Adrenal gland (tissue), 12 donors: ENCODE data around the gene CCDC187. TPM values are rescaled to one million over a fixed set of nuclear protein-coding genes. Genes with fewer than 3 reads are reported as not detected.

Experiments
- DNase-seq, 7 donors: peaks; one replicate each; pipeline ENCODE4 v3.0.0-alpha.2; 2019 to 2020
- H3K27ac ChIP-seq, 5 donors: fragments of 200-600 bp; sonication (generic) in 4 of 5; 1 replicate in 3 of 5; 2 replicates in 2 of 5; pipeline versions ENCODE4 v1.5.1 to v1.8.0; 2016 to 2020; ENCODE audit warnings: mild to moderate bottlenecking in 1 of 5
- H3K27me3 ChIP-seq: fragments of 200-600 bp; 2 replicates; pipeline ENCODE4 v1.8.0; 2021
- H3K36me3 ChIP-seq, 2 donors: fragments of 200-600 bp; replicated peaks in 1 of 2; 1 replicate in 1 of 2; 2 replicates in 1 of 2; pipeline versions ENCODE4 v1.5.1 to v1.8.0; 2018 to 2022
- H3K4me1 ChIP-seq, 2 donors: fragments of 200-600 bp; replicated peaks in 1 of 2; 1 replicate in 1 of 2; 2 replicates in 1 of 2; pipeline versions ENCODE4 v1.5.1 to v1.8.0; 2018 to 2021
- H3K4me3 ChIP-seq, 4 donors: fragments of 200-600 bp; sonication (generic) in 3 of 4; one replicate each; pipeline ENCODE4 v1.5.1; 2016 to 2018
- H3K9me3 ChIP-seq, 3 donors: fragments of 200-600 bp; sonication (generic) in 1 of 3; replicated peaks in 1 of 3; 1 replicate in 2 of 3; 2 replicates in 1 of 3; pipeline versions ENCODE4 v1.5.1 to v1.8.0; 2016 to 2021
- POLR2A ChIP-seq, 2 donors: fragments of 450-650 bp; IDR thresholded peaks; one replicate each; pipeline ENCODE4 v1.6.1; 2017; ENCODE audit warnings: antibody characterized with exemption in 2 of 2, mild to moderate bottlenecking in 2 of 2, moderate library complexity in 1 of 2
- WGBS, 4 donors: extraction: QIAGEN DNeasy Blood & Tissue Kit in 2 of 4; methylation state at CpG; one replicate each; pipeline versions ENCODE4 v1.1.5 to v1.1.7; 2013 to 2017; 5-methylcytosine and 5-hydroxymethylcytosine counted together
- intact Hi-C, 2 donors: fragments of 100-400 bp; cut with DNase I; formaldehyde crosslinking; loops; one replicate each; pipeline versions ENCODE4 v1.14.1 to v1.15.0; 2022 to 2023
- polyA plus RNA-seq, 3 donors: library from polyadenylated mRNA; stranded (reverse); fragments of 200-250 nt in 2 of 3; fragments of 350-450 nt in 1 of 3; fragmentation: Illumina TruSeq in 1 of 3; extraction: RNeasy Lipid Tissue Mini Kit (QIAGEN cat#74804) in 1 of 3; gene quantifications; one replicate each; pipeline ENCODE4 v1.2.3, GENCODE V29; 2013 to 2014
- total RNA-seq, 9 donors: library from RNA; depleted of rRNA in 4 of 9; stranded (reverse); fragments of >200 nt in 4 of 9; fragments of 120-200 nt in 1 of 9; fragmentation: NEBNext Ultra II Directional in 1 of 9; extraction: Animal tissue kit (Norgen Biotek cat#: 25700) in 1 of 9; gene quantifications; one replicate each; pipeline versions ENCODE4 v1.1.0 to v1.2.4, GENCODE V29; 2013 to 2023
- TF ChIP-seq, protein P1 (sequence below), 6 experiments: fragments of 450-650 bp in 4 of 6; fragments of 200-600 bp in 2 of 6; sonication (generic) in 1 of 6; IDR thresholded peaks; 1 replicate in 5 of 6; 2 replicates in 1 of 6; pipeline versions ENCODE4 v1.5.1 to v1.8.0; 2016 to 2021; ENCODE audit warnings: antibody characterized with exemption in 6 of 6, mild to moderate bottlenecking in 2 of 6, moderate library complexity in 1 of 6
- donor health status: healthy with polysubstance abuse.
- donor health status: Bipolar disorder and iron deficiency.
- donor health status: DM: yes; HTN: yes; CAD: no.
- donor health status: DM: no; HTN: no; CAD: no.
- donor health status: DM: no; HTN: no; CAD: no.
- donor health status: DM: yes; HTN: yes; CAD: no.

The CCDC187 gene
- total and polyA plus RNA-seq, 12 donors = under 0.01 to 0.44 (median 0.08) TPM; not detected in 1

DNA sequence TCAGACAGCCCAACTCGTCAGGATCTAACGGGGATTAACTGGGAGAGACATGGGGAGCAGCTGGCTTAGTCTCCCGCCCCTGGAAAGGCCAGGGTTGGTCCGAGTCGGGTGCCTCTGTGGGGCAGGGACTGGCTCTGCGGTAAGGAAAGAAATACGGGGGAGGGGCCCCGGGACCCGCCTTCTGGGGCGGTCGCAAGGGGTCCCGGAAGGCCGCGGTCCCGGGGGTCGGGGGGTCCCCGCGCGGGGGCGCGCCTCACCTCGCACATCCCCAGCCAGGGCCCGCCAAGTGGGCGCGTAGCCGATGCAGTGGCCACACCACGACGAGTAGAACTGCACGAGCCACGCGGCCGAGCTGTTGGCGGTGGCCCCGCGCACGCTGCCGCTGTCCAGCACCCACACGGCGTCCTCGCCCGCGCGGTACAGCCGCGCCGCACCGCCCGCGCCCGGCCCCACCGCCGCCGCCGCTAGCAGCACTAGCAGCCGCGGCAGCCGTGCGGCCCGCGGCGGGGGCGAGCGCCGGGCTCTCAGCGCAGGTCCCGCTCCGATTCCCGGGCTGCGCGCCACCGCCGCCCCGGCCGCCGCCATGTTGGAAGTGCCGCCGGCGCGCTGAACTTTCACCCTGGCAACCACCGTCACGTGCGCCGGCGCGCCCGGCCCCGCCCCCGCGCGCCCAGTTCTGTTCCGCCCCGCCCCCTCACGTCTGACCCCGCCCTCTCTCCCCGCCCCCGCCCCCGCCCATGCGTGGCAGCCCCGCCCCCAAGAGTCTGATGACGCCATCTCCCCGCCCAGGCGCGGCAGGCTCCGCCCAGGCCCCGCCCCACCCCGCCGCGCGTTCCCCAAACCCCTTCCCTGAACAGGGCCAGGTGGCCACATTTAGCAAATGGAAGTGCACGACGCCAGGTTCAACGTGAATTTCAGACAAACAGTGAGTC, 58.4 kb downstream of the CCDC187 start, which contains the start of gene QSOX2:
Gene QSOX2 (minus strand): TSS at position 594 of the 932 bp plus-strand sequence. CDS start 9 bp downstream, at position 585.
- peak within 1 kb of the TSS in 1 of 5 donors; percentile 39 for H3K27ac ChIP-seq
- H3K4me3 ChIP-seq = peak within 1 kb of the TSS; percentile 1 to 69 (median 44)
- 0 to 2% (median 1%) methylated on average over 10 to 112 of the region's 112 CpGs for WGBS, 4 donors
- H3K27me3 ChIP-seq = no peaks in the 10 kb centered on the region
- intact Hi-C loops = no loop called here
- TF ChIP-seq, protein P1, sequence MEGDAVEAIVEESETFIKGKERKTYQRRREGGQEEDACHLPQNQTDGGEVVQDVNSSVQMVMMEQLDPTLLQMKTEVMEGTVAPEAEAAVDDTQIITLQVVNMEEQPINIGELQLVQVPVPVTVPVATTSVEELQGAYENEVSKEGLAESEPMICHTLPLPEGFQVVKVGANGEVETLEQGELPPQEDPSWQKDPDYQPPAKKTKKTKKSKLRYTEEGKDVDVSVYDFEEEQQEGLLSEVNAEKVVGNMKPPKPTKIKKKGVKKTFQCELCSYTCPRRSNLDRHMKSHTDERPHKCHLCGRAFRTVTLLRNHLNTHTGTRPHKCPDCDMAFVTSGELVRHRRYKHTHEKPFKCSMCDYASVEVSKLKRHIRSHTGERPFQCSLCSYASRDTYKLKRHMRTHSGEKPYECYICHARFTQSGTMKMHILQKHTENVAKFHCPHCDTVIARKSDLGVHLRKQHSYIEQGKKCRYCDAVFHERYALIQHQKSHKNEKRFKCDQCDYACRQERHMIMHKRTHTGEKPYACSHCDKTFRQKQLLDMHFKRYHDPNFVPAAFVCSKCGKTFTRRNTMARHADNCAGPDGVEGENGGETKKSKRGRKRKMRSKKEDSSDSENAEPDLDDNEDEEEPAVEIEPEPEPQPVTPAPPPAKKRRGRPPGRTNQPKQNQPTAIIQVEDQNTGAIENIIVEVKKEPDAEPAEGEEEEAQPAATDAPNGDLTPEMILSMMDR (IDR thresholded peaks at IDR 0.05) = peak in 1 of 6 experiments; percentile 5
- TF ChIP-seq POLR2A (IDR thresholded peaks at IDR 0.05) = peak in 1 of 2 donors; percentile 22
- H3K4me1 ChIP-seq = peaks cover 12 to 30% of the 10 kb centered on the region in 2 donors
- peak; percentile 72 to 89 (median 85) for DNase-seq
- no peaks in the 10 kb centered on the region for H3K9me3 ChIP-seq
- no peaks in the 10 kb centered on the region for H3K36me3 ChIP-seq

DNA sequence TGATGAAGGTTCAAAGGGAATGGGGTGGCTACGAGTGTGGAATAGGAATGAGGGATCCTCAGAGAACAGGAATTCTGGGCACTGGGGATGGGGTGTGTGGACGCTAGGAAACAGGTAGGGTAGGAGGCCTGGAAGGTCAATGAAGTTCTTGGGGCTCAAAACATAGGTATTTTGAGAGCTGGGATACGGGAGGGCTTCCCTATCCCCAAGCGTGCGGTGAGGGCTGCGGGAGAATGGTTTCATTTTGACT, 59.0 kb downstream of the CCDC187 start:
- Histone ChIP-seq H3K9me3 (no peaks in the 10 kb centered on the region), H3K4me1 (peaks cover 12 to 26% of the 10 kb centered on the region in 2 donors), H3K27me3 (no peaks in the 10 kb centered on the region), H3K4me3 (peak overlapping the region; percentile 1 to 69 (median 44)), H3K36me3 (no peaks in the 10 kb centered on the region), H3K27ac (no peak overlapping the region)
- intact Hi-C loops = no loop called here
- 4 to 9% (median 6%) methylated on average over 6 of the region's 6 CpGs for WGBS, 4 donors
- no peak for DNase-seq
- TF ChIP-seq, protein P1 (IDR thresholded peaks at IDR 0.05) = no peak
- no peak for TF ChIP-seq POLR2A (IDR thresholded peaks at IDR 0.05)

DNA sequence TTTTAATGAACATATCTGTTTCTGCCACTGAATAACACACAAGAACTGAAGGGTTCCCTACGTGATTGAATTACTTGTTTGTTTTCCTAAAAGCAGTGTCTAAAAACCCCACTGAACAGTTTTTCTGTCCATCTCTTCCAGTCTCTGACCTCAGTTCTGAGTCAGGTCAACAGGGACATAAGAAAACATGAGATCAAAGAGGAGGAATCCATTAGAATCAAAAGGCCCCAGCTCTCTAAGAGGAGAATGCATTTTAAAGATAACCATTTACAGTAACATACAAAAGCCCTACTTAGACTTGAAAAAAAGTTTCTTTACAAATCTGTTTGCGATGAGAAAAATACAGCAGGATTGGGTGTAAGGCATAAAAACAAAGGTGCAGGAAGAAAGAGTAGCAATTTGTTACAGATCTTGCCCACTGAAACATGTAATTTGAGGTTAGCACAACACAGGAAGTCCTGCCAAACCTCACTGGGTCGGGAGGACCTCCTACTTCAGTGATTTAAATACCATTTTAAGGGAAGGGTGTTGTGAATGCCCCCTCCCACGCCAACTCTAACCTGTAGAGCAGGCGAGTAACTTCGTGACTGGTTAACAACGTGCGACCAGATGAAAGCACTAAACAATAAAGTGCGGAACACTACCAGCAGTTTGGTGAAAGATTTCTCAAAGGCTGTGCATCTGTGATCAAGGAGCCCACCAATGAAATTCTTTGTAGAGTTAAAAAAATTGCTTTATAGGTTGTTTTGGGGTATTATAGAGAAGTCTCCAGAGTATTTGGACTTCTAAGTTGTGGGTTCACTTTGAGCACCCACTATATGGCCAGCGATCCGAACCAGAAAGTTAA, 59.5 kb downstream of the CCDC187 start:
- Histone ChIP-seq H3K4me3 (peak overlapping the region; percentile 1 to 69 (median 44)), H3K27me3 (no peaks in the 10 kb centered on the region), H3K36me3 (no peaks in the 10 kb centered on the region), H3K27ac (no peak overlapping the region), H3K4me1 (peaks cover 12 to 26% of the 10 kb centered on the region in 2 donors), H3K9me3 (no peaks in the 10 kb centered on the region)
- 49 to 59% (median 49%) methylated on average over 11 of the region's 11 CpGs for WGBS, 4 donors
- TF ChIP-seq POLR2A (IDR thresholded peaks at IDR 0.05) = no peak
- TF ChIP-seq, protein P1 (IDR thresholded peaks at IDR 0.05) = no peak
- intact Hi-C loops = no loop called here
- no peak for DNase-seq

DNA sequence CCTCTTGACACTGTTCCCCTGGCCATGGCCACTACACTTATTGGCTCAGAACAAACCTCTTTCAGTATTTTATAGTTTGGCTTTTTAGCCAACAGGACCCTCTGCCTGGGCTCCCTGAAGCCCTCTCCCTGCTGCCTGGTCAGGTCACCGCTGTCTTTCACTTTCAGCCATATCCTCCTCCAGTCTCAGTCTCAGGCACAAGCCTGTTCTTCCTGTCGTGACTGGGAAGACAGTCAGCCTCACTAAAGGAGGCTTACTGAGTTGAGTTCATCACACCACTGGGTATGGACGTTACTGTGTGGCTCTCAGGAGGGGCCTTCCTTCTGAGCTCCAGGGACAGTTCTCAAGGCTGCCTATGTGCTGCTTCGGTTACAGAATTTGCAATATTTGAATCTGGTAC, 60.3 kb downstream of the CCDC187 start:
- H3K27ac ChIP-seq = no peak overlapping the region
- no peak for DNase-seq
- TF ChIP-seq, protein P1 (IDR thresholded peaks at IDR 0.05) = no peak
- TF ChIP-seq POLR2A (IDR thresholded peaks at IDR 0.05) = no peak
- H3K4me3 ChIP-seq = no peak overlapping the region
- 67 to 83% (median 72%) methylated on average over 4 of the region's 4 CpGs for WGBS, 4 donors
- no peaks in the 10 kb centered on the region for H3K27me3 ChIP-seq
- H3K36me3 ChIP-seq = no peaks in the 10 kb centered on the region
- peaks cover 12 to 28% of the 10 kb centered on the region in 2 donors for H3K4me1 ChIP-seq
- intact Hi-C loops = no loop called here
- H3K9me3 ChIP-seq = no peaks in the 10 kb centered on the region
